ENCODE results near the gene SEC14L5. TPM values are rescaled to one million over a fixed set of nuclear protein-coding genes. Genes with fewer than 3 reads are reported as not detected.

SEC14L5 gene
- total and polyA plus RNA-seq, 10 of the 15 experiments (the other 5 are each of a cell fraction or from before 2014, with no cell fraction given), result 0.01 TPM; not detected in 9

GRCh38 chr16:5033256-5034166, 75.4 kb downstream of the SEC14L5 start, which contains the start of gene NAGPA (continued):
- peak; percentile 16; the same call in 1 of the 2 replicates for TF ChIP-seq REST (IDR thresholded peaks at IDR 0.05; ENCODE audit: low read depth, low read length)
- TF ChIP-seq ZBTB33 (IDR thresholded peaks at IDR 0.05), result no peak
- TF ChIP-seq ZNF592 (IDR thresholded peaks at IDR 0.05), result no peak
- no peak for TF ChIP-seq RAD21 (IDR thresholded peaks at IDR 0.05; ENCODE audit: insufficient read depth, low read depth, low read length)
- peak; percentile 86 for TF ChIP-seq LARP7 (IDR thresholded peaks at IDR 0.05)
- TF ChIP-seq USF1 (IDR thresholded peaks at IDR 0.05; ENCODE audit: borderline replicate concordance, extremely low read length, insufficient read depth, low read depth, low read length), result peak; percentile 100
- TF ChIP-seq ZNF24 (IDR thresholded peaks at IDR 0.05), result 0 out of 2 replicates have a peak, but pooled peaks have one; percentile 10
- TF ChIP-seq NR2F1 (conservative IDR thresholded peaks at IDR 0.05), result peak; percentile 48; the same call in 1 of the 2 replicates
- peak; percentile 86 for TF ChIP-seq IKZF1 (conservative IDR thresholded peaks at IDR 0.05)
- 0 out of 2 replicates have a peak, but pooled peaks have one; percentile 22 for TF ChIP-seq IRF4 (IDR thresholded peaks at IDR 0.05; ENCODE audit: low read depth, low read length)
- TF ChIP-seq EP300 (IDR thresholded peaks at IDR 0.05; ENCODE audit: borderline replicate concordance in 1 of 2, control insufficient read depth in 1 of 2, low read depth in 2 of 2, low read length in 2 of 2), result no peak
- TF ChIP-seq STAT1 (conservative IDR thresholded peaks at IDR 0.05), result no peak; the same call in 1 of the 2 replicates
- no peak; the same call in 1 of the 2 replicates for TF ChIP-seq MTA3 (IDR thresholded peaks at IDR 0.05; ENCODE audit: borderline replicate concordance, low read length)
- TF ChIP-seq RFX5 (IDR thresholded peaks at IDR 0.05; ENCODE audit: low read depth, low read length), result no peak
- peak; percentile 69; the same call in 1 of the 2 replicates for TF ChIP-seq TCF12 (IDR thresholded peaks at IDR 0.05; ENCODE audit: low read depth, low read length)
- no peak for TF ChIP-seq TCF7 (IDR thresholded peaks at IDR 0.05; ENCODE audit: borderline replicate concordance)
- 0 out of 2 replicates have a peak, but pooled peaks have one; percentile 40 for TF ChIP-seq CREB1 (IDR thresholded peaks at IDR 0.05; ENCODE audit: low read depth)
- peak; percentile 38; the same call in 1 of the 2 replicates for TF ChIP-seq CREM (IDR thresholded peaks at IDR 0.05; ENCODE audit: low read depth)
- peak; percentile 30 for TF ChIP-seq SP1 (IDR thresholded peaks at IDR 0.05; ENCODE audit: low read depth, low read length)

Measured in GM12878 (cell line).